ENCODE data around the gene ACTL7B. TPM values are rescaled to one million over a fixed set of nuclear protein-coding genes. Genes with fewer than 3 reads are reported as not detected.

Gene ACTL7B
- total and polyA plus RNA-seq, 2 experiments from 2014 or later, result not detected

GRCh38 chr9:108863891-108864290 is 8.1 kb upstream of the ACTL7B start:
- WGBS (ENCODE audit: low lambda C conversion rate, missing lambda C conversion rate), result 94% methylated on average over 3 of the region's 3 CpGs
- Histone ChIP-seq H3K79me2 (no peaks in the 10 kb centered on the region), H3K36me3 (replicated peaks; ENCODE audit: insufficient read depth, low read depth) (no peaks in the 10 kb centered on the region), H3K4me2 (no peak overlapping the region), H3K27ac (no peak overlapping the region), H3K9me2 (replicated peaks; ENCODE audit: insufficient read depth) (no peaks in the 10 kb centered on the region), H3K9me3 (ENCODE audit: low read depth) (no peaks in the 10 kb centered on the region), H4K20me1 (ENCODE audit: insufficient read depth, poor library complexity, severe bottlenecking) (no peaks in the 10 kb centered on the region), H2AFZ (no peak overlapping the region), H3K4me1 (ENCODE audit: insufficient read depth) (peaks cover 10% of the 10 kb centered on the region), H3K27me3 (no peaks in the 10 kb centered on the region), H3K4me3 (no peak overlapping the region)
- DNase-seq (ENCODE audit: low spot score), result no peak
- TF ChIP-seq EZH2phosphoT487 (IDR thresholded peaks at IDR 0.05; ENCODE audit: low read depth, severe bottlenecking, unreplicated experiment) (no peak), CTCF (IDR thresholded peaks at IDR 0.05; ENCODE audit: poor library complexity) (no peak), EZH2 (IDR thresholded peaks at IDR 0.05; ENCODE audit: borderline replicate concordance) (no peak)

GRCh38 chr9:108861997-108862396 is 6.2 kb upstream of the ACTL7B start, which contains the start of gene ACTL7A:
TSS of gene ACTL7A (plus strand) at chr9:108862266. CDS start at chr9:108862323, 57 bp downstream.
- no peaks in the 10 kb centered on the region for H3K27me3 ChIP-seq
- no peaks in the 10 kb centered on the region for H3K4me1 ChIP-seq (ENCODE audit: insufficient read depth)
- no peak within 1 kb of the TSS for H3K4me2 ChIP-seq
- no peak for DNase-seq (ENCODE audit: low spot score)
- TF ChIP-seq EZH2phosphoT487 (IDR thresholded peaks at IDR 0.05; ENCODE audit: low read depth, severe bottlenecking, unreplicated experiment) (no peak), EZH2 (IDR thresholded peaks at IDR 0.05; ENCODE audit: borderline replicate concordance) (no peak), CTCF (IDR thresholded peaks at IDR 0.05; ENCODE audit: poor library complexity) (no peak)
- H3K36me3 ChIP-seq (replicated peaks; ENCODE audit: insufficient read depth, low read depth), result no peaks in the 10 kb centered on the region
- no peaks in the 10 kb centered on the region for H3K9me3 ChIP-seq (ENCODE audit: low read depth)
- H3K79me2 ChIP-seq, result no peaks in the 10 kb centered on the region
- H2AFZ ChIP-seq, result no peak within 1 kb of the TSS
- no peaks in the 10 kb centered on the region for H4K20me1 ChIP-seq (ENCODE audit: insufficient read depth, poor library complexity, severe bottlenecking)
- H3K4me3 ChIP-seq, result no peak within 1 kb of the TSS
- H3K9me2 ChIP-seq (replicated peaks; ENCODE audit: insufficient read depth), result no peaks in the 10 kb centered on the region
- 94% methylated on average over 3 of the region's 3 CpGs for WGBS (ENCODE audit: low lambda C conversion rate, missing lambda C conversion rate)
- H3K27ac ChIP-seq, result no peak within 1 kb of the TSS

- 85% methylated on average over 7 of the region's 7 CpGs for WGBS (ENCODE audit: low lambda C conversion rate, missing lambda C conversion rate)
- no peak for DNase-seq (ENCODE audit: low spot score)
- Histone ChIP-seq H2AFZ (no peak overlapping the region), H4K20me1 (ENCODE audit: insufficient read depth, poor library complexity, severe bottlenecking) (no peaks in the 10 kb centered on the region), H3K4me1 (ENCODE audit: insufficient read depth) (no peaks in the 10 kb centered on the region), H3K36me3 (replicated peaks; ENCODE audit: insufficient read depth, low read depth) (no peaks in the 10 kb centered on the region), H3K4me3 (no peak overlapping the region), H3K4me2 (no peak overlapping the region), H3K9me3 (ENCODE audit: low read depth) (no peaks in the 10 kb centered on the region), H3K9me2 (replicated peaks; ENCODE audit: insufficient read depth) (no peaks in the 10 kb centered on the region), H3K27ac (no peak overlapping the region), H3K79me2 (no peaks in the 10 kb centered on the region), H3K27me3 (no peaks in the 10 kb centered on the region)
- TF ChIP-seq EZH2 (IDR thresholded peaks at IDR 0.05; ENCODE audit: borderline replicate concordance) (no peak), EZH2phosphoT487 (IDR thresholded peaks at IDR 0.05; ENCODE audit: low read depth, severe bottlenecking, unreplicated experiment) (no peak), CTCF (IDR thresholded peaks at IDR 0.05; ENCODE audit: poor library complexity) (no peak)
Measured at GRCh38 chr9:108861464-108861863, 5.7 kb upstream of the ACTL7B start.

GRCh38 chr9:108860764-108861163 is 5.0 kb upstream of the ACTL7B start:
- H4K20me1 ChIP-seq (ENCODE audit: insufficient read depth, poor library complexity, severe bottlenecking), result no peaks in the 10 kb centered on the region
- H3K36me3 ChIP-seq (replicated peaks; ENCODE audit: insufficient read depth, low read depth), result no peaks in the 10 kb centered on the region
- 95% methylated on average over 2 of the region's 2 CpGs for WGBS (ENCODE audit: low lambda C conversion rate, missing lambda C conversion rate)
- no peak for DNase-seq (ENCODE audit: low spot score)
- no peaks in the 10 kb centered on the region for H3K9me3 ChIP-seq (ENCODE audit: low read depth)
- H2AFZ ChIP-seq, result no peak overlapping the region
- H3K27ac ChIP-seq, result no peak overlapping the region
- H3K4me2 ChIP-seq, result no peak overlapping the region
- H3K79me2 ChIP-seq, result no peaks in the 10 kb centered on the region
- no peaks in the 10 kb centered on the region for H3K9me2 ChIP-seq (replicated peaks; ENCODE audit: insufficient read depth)
- H3K4me3 ChIP-seq, result no peak overlapping the region
- H3K27me3 ChIP-seq, result no peaks in the 10 kb centered on the region
- H3K4me1 ChIP-seq (ENCODE audit: insufficient read depth), result no peaks in the 10 kb centered on the region
- no peak for TF ChIP-seq EZH2 (IDR thresholded peaks at IDR 0.05; ENCODE audit: borderline replicate concordance)
- TF ChIP-seq EZH2phosphoT487 (IDR thresholded peaks at IDR 0.05; ENCODE audit: low read depth, severe bottlenecking, unreplicated experiment), result no peak
- no peak for TF ChIP-seq CTCF (IDR thresholded peaks at IDR 0.05; ENCODE audit: poor library complexity)

All from hepatocyte (in vitro differentiated cells).